ENCODE results near the gene FBXL7. TPM values are rescaled to one million over a fixed set of nuclear protein-coding genes. Genes with fewer than 3 reads are reported as not detected.

The FBXL7 gene
- total RNA-seq, 1 donor from 2014 or later, result 70.7 TPM

- TF ChIP-seq, protein P1, sequence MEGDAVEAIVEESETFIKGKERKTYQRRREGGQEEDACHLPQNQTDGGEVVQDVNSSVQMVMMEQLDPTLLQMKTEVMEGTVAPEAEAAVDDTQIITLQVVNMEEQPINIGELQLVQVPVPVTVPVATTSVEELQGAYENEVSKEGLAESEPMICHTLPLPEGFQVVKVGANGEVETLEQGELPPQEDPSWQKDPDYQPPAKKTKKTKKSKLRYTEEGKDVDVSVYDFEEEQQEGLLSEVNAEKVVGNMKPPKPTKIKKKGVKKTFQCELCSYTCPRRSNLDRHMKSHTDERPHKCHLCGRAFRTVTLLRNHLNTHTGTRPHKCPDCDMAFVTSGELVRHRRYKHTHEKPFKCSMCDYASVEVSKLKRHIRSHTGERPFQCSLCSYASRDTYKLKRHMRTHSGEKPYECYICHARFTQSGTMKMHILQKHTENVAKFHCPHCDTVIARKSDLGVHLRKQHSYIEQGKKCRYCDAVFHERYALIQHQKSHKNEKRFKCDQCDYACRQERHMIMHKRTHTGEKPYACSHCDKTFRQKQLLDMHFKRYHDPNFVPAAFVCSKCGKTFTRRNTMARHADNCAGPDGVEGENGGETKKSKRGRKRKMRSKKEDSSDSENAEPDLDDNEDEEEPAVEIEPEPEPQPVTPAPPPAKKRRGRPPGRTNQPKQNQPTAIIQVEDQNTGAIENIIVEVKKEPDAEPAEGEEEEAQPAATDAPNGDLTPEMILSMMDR (IDR thresholded peaks at IDR 0.05; ENCODE audit: unreplicated experiment), result no peak
- no peaks in the 10 kb centered on the region for H3K27me3 Mint-ChIP-seq (ENCODE audit: low read depth)
- peaks cover 16% of the 10 kb centered on the region for H3K36me3 Mint-ChIP-seq
- no peak for DNase-seq (ENCODE audit: low spot score in 2 of 2, unreplicated experiment in 2 of 2)
- H3K4me1 Mint-ChIP-seq, result peaks cover 56% of the 10 kb centered on the region
- H3K9me3 Mint-ChIP-seq, result no peaks in the 10 kb centered on the region
- H3K4me3 Mint-ChIP-seq, result no peak overlapping the region
- no peak overlapping the region for H3K27ac Mint-ChIP-seq
These were observed 10.9 kb downstream of the FBXL7 start for GRCh38 chr5:15510831-15511230.

- peaks cover 30% of the 10 kb centered on the region for H3K36me3 Mint-ChIP-seq
- no peak for DNase-seq (ENCODE audit: low spot score in 2 of 2, unreplicated experiment in 2 of 2)
- H3K27me3 Mint-ChIP-seq (ENCODE audit: low read depth), result no peaks in the 10 kb centered on the region
- TF ChIP-seq, protein P1 (IDR thresholded peaks at IDR 0.05; ENCODE audit: unreplicated experiment), result no peak
- H3K4me1 Mint-ChIP-seq, result peaks cover 43% of the 10 kb centered on the region
- no peak overlapping the region for H3K4me3 Mint-ChIP-seq
- no peaks in the 10 kb centered on the region for H3K9me3 Mint-ChIP-seq
- H3K27ac Mint-ChIP-seq, result no peak overlapping the region
These were observed 13.5 kb downstream of the FBXL7 start for GRCh38 chr5:15513431-15513830.

DNA sequence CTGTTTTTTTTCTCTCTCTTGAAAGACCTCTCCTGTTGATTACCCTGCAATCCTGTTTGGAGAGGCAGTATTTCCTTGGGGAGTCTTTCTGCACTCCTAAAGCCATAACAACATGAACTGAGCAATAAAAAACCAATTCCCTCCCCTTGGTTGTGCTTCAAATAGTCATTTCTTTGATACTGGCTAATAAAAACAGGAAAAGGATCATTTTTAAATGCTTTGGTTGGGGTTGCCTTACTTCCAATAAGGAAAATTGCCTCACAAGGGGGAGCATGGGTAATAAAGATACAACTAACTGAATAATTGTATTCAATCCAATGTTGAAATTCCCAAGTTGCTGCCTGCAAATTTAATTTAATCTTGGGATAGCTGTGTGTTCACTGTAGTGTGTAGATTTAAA, 13.9 kb downstream of the FBXL7 start:
- H3K4me3 Mint-ChIP-seq, result no peak overlapping the region
- H3K36me3 Mint-ChIP-seq, result peaks cover 34% of the 10 kb centered on the region
- DNase-seq (ENCODE audit: low spot score in 2 of 2, unreplicated experiment in 2 of 2), result no peak
- no peak overlapping the region for H3K27ac Mint-ChIP-seq
- no peaks in the 10 kb centered on the region for H3K27me3 Mint-ChIP-seq (ENCODE audit: low read depth)
- no peaks in the 10 kb centered on the region for H3K9me3 Mint-ChIP-seq
- peaks cover 40% of the 10 kb centered on the region for H3K4me1 Mint-ChIP-seq
- TF ChIP-seq, protein P1 (IDR thresholded peaks at IDR 0.05; ENCODE audit: unreplicated experiment), result no peak

DNA sequence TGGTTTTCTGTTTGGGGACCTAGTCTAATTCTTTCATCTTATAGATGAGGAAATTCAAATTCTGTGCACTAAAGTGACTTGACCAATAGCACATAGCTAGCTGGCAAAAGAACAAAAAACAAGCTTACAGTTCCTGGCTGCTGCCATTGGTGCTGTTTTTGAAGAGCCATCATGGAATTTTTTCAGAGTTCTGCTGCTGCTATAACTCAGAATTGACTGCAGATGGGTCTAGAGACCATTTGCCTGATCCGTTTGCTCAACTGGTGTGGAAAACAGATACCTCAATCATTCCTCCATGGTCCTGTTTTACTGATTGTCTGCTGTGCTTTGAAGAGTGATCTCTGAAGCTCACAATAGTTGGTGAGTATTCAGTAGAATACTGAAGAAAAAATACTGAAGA, 15.2 kb downstream of the FBXL7 start:
- H3K36me3 Mint-ChIP-seq, result peaks cover 39% of the 10 kb centered on the region
- peaks cover 32% of the 10 kb centered on the region for H3K4me1 Mint-ChIP-seq
- DNase-seq (ENCODE audit: low spot score in 2 of 2, unreplicated experiment in 2 of 2), result no peak
- H3K9me3 Mint-ChIP-seq, result no peaks in the 10 kb centered on the region
- H3K27ac Mint-ChIP-seq, result no peak overlapping the region
- TF ChIP-seq, protein P1 (IDR thresholded peaks at IDR 0.05; ENCODE audit: unreplicated experiment), result no peak
- no peaks in the 10 kb centered on the region for H3K27me3 Mint-ChIP-seq (ENCODE audit: low read depth)
- no peak overlapping the region for H3K4me3 Mint-ChIP-seq

DNA sequence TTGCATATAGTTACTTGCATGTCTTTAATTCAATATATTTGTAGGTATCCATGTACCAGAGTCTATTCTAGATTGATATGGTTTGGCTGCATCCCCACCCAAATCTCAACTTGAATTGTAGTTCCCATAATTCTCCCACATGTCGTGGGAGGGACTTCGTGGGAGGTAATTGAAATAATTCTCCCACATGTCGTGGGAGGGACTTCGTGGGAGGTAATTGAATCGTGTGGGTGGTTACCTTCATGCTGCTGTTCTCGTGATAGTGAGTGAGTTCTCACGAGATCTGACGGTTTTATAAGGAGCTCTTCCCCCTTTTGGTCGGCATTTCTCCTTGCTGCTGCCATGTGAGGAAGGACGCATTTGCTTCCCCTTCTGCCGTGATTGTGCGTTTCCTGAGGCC, 16.5 kb downstream of the FBXL7 start:
- H3K9me3 Mint-ChIP-seq, result no peaks in the 10 kb centered on the region
- peaks cover 39% of the 10 kb centered on the region for H3K36me3 Mint-ChIP-seq
- no peaks in the 10 kb centered on the region for H3K27me3 Mint-ChIP-seq (ENCODE audit: low read depth)
- peaks cover 31% of the 10 kb centered on the region for H3K4me1 Mint-ChIP-seq
- DNase-seq (ENCODE audit: low spot score in 2 of 2, unreplicated experiment in 2 of 2), result no peak
- no peak overlapping the region for H3K27ac Mint-ChIP-seq
- no peak overlapping the region for H3K4me3 Mint-ChIP-seq
- TF ChIP-seq, protein P1 (IDR thresholded peaks at IDR 0.05; ENCODE audit: unreplicated experiment), result no peak

DNA sequence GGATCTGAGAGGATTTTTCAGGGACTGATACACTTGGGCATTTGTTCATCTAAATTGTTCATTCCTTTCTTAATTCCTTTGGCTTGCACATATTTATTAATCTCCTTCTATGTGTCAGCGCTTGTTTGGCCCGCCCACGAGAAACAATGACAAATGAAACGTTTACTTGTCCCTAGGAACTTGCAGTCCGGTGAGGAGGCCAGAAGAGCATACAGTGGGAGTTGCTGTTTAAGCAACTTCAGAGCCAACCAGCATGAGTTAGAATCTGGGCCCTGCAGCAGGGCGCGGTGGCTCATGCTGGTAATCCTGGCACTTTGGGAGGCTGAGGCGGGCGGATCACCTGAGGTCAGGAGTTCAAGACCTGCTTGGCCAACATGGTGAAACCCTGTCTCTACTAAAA, 18.8 kb downstream of the FBXL7 start:
- TF ChIP-seq, protein P1 (IDR thresholded peaks at IDR 0.05; ENCODE audit: unreplicated experiment), result no peak
- H3K36me3 Mint-ChIP-seq, result peaks cover 36% of the 10 kb centered on the region
- no peak overlapping the region for H3K27ac Mint-ChIP-seq
- no peak overlapping the region for H3K4me3 Mint-ChIP-seq
- no peaks in the 10 kb centered on the region for H3K9me3 Mint-ChIP-seq
- H3K27me3 Mint-ChIP-seq (ENCODE audit: low read depth), result no peaks in the 10 kb centered on the region
- no peak for DNase-seq (ENCODE audit: low spot score in 2 of 2, unreplicated experiment in 2 of 2)
- H3K4me1 Mint-ChIP-seq, result peaks cover 31% of the 10 kb centered on the region

All from mesothelial cell of epicardium (in vitro differentiated cells).